ENCODE data around the gene OVCH1.
"Not testable (repeated sequence)": the region's sequence is repeated elsewhere in the genome, so short reads cannot be mapped to it uniquely, and the experiment has no call there.

OVCH1 gene

DNA sequence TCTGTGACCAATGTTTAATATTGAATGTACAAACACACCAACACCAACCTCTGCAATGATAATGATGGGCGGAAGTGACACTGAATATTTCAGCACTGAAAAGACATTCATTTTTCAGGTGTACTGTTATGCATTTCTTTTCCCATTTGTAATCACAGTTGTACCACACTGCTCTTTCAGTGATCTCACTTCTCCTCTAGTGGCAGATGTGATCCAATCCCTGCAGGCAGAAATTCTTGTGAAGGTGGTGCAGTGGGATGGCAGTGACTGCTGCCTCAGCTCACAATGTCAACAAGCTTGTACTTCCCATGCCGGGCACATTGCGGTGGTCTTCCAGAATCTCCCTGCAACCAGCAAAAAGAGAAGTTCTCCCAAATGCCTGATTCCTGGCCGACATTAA, 93.5 kb downstream of the OVCH1 start:
- DNase-seq: no peak

GRCh38 chr12:29402437-29402836, 95.0 kb downstream of the OVCH1 start:
- no peak for DNase-seq

DNA sequence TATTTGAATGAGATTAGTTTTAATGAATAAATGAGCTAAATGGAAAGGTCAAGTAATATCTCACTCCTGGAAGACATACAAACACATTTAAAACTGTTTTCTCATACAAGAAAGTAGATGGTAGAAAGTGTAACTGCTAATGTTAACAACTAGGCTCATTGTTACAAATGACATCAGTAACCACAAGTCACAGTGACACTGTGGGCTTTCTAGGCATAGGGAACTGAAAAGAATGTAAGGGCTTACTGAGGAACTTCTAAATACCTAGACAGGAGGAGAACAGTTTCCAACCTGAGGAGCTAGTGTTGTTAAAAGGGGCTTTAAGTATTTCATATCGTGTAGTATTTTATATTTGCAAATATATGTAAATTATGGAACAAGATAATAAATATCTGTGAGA, 99.0 kb downstream of the OVCH1 start:
- DNase-seq: no peak

DNA sequence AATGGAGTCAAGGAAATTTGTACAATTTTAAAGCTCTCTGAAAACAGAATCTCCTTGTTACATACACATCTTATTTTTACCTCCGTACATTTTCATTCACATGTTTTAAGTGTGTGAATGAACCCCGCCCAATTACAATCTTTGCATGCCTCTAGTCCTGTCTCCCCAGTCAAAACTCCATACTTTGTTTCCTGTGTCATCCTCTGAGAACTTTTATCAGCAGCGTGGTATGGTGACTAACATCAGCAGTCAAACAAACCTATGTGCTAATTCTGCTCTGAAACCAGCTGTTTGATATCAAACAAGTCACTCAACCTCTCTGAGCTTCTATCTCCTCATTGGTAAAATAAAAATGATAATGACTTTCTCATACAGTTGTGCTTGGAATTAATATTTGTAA, 100.7 kb downstream of the OVCH1 start:
- no peak for DNase-seq

DNA sequence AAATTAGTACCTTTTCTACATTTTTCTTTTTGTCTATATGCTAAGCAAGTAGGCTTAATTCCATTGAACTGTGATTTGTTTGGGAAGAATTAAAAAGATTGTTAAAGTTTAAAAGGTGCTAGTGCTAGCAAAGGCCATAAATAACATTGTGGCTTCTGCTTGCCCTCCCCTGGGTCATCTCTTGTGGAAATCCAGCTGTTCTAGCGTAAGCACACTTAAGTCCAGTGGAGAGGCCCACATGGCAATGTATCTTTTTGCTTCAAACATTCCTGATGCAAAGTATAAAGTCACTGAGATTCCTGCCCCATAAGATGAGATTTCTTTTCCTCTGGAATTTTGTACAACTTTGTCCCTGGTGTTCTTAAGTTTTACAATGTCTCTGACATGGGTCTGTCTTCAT, 102.1 kb downstream of the OVCH1 start:
- no peak for DNase-seq

DNA sequence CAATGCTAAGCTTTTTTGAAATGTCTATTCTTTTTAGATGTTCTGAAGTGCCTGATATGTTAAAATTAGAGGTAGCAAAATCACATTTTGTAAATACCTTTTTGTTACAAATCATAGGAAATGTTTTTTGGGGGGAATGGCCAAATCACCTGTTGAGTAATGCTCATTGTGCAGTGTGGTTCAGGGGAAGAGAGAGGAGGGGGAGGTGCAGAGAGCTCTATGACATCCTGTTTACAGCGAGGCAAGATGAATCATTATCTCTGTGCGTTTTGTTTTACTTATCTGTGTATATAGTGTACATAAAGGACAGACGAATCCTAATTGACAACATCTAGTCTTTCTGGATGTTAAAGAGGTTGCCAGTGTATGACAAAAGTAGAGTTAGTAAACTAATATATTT, 107.1 kb downstream of the OVCH1 start:
- DNase-seq: not testable (repeated sequence)

DNA sequence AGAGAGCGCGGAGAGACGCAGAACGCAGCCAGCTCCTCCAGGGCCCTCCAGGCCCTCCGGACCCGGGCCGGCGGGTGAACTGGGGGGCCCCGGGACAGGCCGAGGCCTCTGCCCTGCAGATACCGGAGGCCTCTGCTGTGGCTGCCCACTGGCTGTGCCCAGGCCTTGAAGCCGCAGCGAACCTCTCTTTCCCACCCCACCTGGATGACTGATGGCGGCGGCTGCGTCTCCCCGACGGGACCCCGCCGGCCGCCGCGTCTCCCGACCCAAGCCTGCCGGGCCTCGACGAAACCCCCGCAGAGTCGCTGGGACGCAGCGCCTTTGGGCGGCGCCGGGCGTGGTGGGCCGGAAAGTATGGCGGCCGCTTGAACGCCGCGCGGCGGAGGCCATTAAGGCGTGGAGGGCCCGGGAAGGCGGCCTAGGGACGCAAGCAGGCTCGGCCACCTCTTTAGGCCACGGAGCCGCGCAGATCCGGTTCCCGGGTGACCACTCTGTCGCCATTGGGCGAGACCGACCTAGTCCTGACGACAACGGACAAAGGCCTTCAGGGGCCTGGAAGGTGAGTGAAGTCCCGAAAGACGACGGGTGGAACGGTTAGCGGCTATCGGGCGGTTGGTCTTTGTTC, 108.1 kb downstream of the OVCH1 start:
- no peak for DNase-seq

GRCh38 chr12:29386084-29386680, 111.3 kb downstream of the OVCH1 start:
- not testable (repeated sequence) for DNase-seq

GRCh38 chr12:29385194-29385593, 112.3 kb downstream of the OVCH1 start:
- not testable (repeated sequence) for DNase-seq

DNA sequence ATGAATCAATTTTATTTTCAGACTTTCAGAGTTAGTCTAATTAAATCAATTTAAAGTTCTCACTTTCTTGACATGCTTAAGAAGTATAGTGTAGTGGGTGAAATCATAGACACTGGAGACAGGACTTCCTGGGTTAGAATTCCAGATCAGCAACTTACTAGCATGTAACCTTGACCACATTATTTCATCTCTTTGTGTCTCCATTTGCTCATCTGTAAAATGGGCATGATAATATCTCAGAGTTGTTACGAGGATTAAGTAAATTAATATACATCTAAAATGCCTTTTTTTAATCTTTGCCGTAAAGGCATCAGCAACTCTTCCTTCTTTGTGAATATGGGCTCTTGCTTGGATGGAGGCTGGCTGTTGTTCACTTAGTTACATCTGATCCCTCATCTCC, 115.2 kb downstream of the OVCH1 start:
- DNase-seq: no peak

DNA sequence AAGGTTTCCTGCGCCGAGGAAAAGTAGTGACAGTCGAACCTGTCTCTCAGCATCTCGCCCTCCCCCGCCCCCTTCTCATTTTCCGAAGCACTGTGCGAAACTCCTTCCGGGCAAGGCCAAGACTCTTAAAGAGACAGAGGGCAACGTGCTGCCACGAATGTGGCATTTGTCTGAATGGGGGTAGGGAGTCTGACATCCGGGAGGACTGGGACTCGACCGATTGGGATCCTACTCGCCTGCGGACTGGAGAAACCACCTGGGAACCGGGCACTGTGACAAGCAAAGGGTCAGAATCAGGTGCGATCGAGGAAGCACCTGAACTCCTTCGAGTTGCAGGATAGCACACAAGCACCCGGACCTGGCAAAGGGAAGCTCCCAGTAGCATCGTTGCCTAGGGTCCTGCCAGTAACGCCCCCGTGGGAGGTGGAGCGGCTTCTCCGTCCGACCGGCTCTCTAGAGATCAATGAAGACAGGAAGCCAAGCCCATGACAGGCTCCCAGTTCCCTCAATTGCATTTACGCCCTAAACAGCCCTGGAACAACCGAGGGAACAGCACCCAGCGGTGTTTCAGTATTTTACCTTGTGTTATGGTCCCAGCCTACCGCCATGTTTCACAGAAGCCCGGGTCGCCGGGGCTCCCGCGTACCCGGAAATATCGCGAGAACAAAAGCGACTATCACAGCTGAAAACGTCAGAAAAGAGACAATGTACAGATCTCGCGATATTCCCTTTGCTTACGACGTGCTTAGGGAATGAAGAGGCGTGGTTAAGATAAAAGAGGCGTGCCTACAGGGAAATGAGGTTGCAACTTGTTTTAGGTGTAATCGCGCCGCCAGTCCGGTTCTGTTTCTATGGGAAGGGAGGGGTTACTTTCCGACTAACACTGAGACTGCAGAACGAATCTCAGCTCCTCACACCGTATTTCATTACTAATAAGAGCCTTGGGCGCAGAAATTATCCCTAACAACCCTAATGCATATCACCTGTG, 116.7 kb downstream of the OVCH1 start, which contains the start of gene ERGIC2:
TSS of gene ERGIC2 (minus strand) at position 637 of the 988 bp plus-strand sequence. CDS start 9,539 bp downstream, outside the sequence.
- peak; percentile 78 for DNase-seq
